Cardiac muscle cell (in vitro differentiated cells and primary cell): ENCODE measurements around the gene DNPEP. TPM values are rescaled to one million over a fixed set of nuclear protein-coding genes. Genes with fewer than 3 reads are reported as not detected.

ENCODE experiments used
- DNase-seq, 2 donors: peaks; one replicate each; pipeline versions ENCODE4 v3.0.0 to v3.0.0-alpha.2; 2010 to 2017; ENCODE audit warnings: low read depth in 1 of 2, low spot score in 1 of 2
- H3K27ac ChIP-seq: fragments of 200-600 bp; sonication (generic); 2 replicates; pipeline ENCODE4 v1.5.1; 2016
- H3K27me3 ChIP-seq: fragments of 200-600 bp; sonication (generic); 2 replicates; pipeline ENCODE4 v1.6.0; 2016; ENCODE audit warnings: control low read depth
- H3K36me3 ChIP-seq: fragments of 200-600 bp; sonication (generic); 2 replicates; pipeline ENCODE4 v1.5.1; 2016; ENCODE audit warnings: control low read depth
- H3K4me1 ChIP-seq: fragments of 200-600 bp; sonication (generic); 2 replicates; pipeline ENCODE4 v1.8.1; 2017; ENCODE audit warnings: low read depth, mild to moderate bottlenecking, mixed run types
- H3K4me3 ChIP-seq: fragments of 200-600 bp; sonication (generic); 2 replicates; pipeline ENCODE4 v1.5.1; 2016; ENCODE audit warnings: mild to moderate bottlenecking
- H3K9me3 ChIP-seq: fragments of 200-600 bp; sonication (generic); 2 replicates; pipeline ENCODE4 v1.5.1; 2017; ENCODE audit warnings: low read depth, mild to moderate bottlenecking, control low read depth
- CTCF ChIP-seq: IDR thresholded peaks from 2 replicates; pipeline ENCODE4 v1.5.1; 2012; ENCODE audit warnings: low read depth, mild to moderate bottlenecking, low read length
- polyA plus RNA-seq: library from polyadenylated mRNA; unstranded; fragments of >200 nt; fragmentation: Nextera tagmentation; extraction: Ambion mirVana; gene quantifications from 2 replicates; pipeline ENCODE4 v1.2.1, GENCODE V29; 2016
- total RNA-seq: library from RNA; depleted of rRNA; stranded (reverse); fragments of >200 nt; gene quantifications from 2 replicates; pipeline ENCODE4 v1.2.3, GENCODE V29; 2016

DNPEP gene
- total and polyA plus RNA-seq, 2 experiments from 2014 or later: 67.2 to 117 TPM

GRCh38 chr2:219362072-219362471 is 25.6 kb downstream of the DNPEP start:
- DNase-seq: no peak
- Histone ChIP-seq H3K27me3 (peaks cover 44% of the 10 kb centered on the region), H3K27ac (no peak overlapping the region), H3K4me1 (peaks cover 11% of the 10 kb centered on the region), H3K4me3 (no peak overlapping the region), H3K9me3 (no peaks in the 10 kb centered on the region), H3K36me3 (no peaks in the 10 kb centered on the region)
- TF ChIP-seq CTCF: no peak

GRCh38 chr2:219358170-219359075 is 29.3 kb downstream of the DNPEP start:
- Histone ChIP-seq H3K4me3 (peak overlapping the region; percentile 24), H3K9me3 (no peaks in the 10 kb centered on the region), H3K4me1 (peaks cover 11% of the 10 kb centered on the region), H3K27me3 (peaks cover 77% of the 10 kb centered on the region), H3K36me3 (no peaks in the 10 kb centered on the region), H3K27ac (no peak overlapping the region)
- DNase-seq: peak in 1 of 2 donors; percentile 38
- TF ChIP-seq CTCF: no peak

GRCh38 chr2:219356834-219357233 is 30.9 kb downstream of the DNPEP start:
- Histone ChIP-seq H3K27me3 (peaks cover 77% of the 10 kb centered on the region), H3K36me3 (no peaks in the 10 kb centered on the region), H3K27ac (no peak overlapping the region), H3K4me3 (no peak overlapping the region), H3K4me1 (peaks cover 11% of the 10 kb centered on the region), H3K9me3 (no peaks in the 10 kb centered on the region)
- TF ChIP-seq CTCF: no peak
- no peak for DNase-seq

- peaks cover 58% of the 10 kb centered on the region for H3K27me3 ChIP-seq
- no peak for TF ChIP-seq CTCF
Measured at GRCh38 chr2:219354582-219354981, 33.1 kb downstream of the DNPEP start.

GRCh38 chr2:219353129-219353528 is 34.6 kb downstream of the DNPEP start:
- Histone ChIP-seq H3K27me3 (peaks cover 50% of the 10 kb centered on the region), H3K36me3 (no peaks in the 10 kb centered on the region), H3K4me1 (peaks cover 4% of the 10 kb centered on the region), H3K27ac (no peak overlapping the region), H3K4me3 (no peak overlapping the region), H3K9me3 (no peaks in the 10 kb centered on the region)
- TF ChIP-seq CTCF: no peak
- DNase-seq: no peak

More at GRCh38 chr2:219354582-219354981, 33.1 kb downstream of the DNPEP start:
- no peak overlapping the region for H3K27ac ChIP-seq
- no peaks in the 10 kb centered on the region for H3K9me3 ChIP-seq
- H3K4me1 ChIP-seq: peaks cover 11% of the 10 kb centered on the region
- no peak overlapping the region for H3K4me3 ChIP-seq
- H3K36me3 ChIP-seq: no peaks in the 10 kb centered on the region
- no peak for DNase-seq
